Measurements from ENCODE around the gene EFR3B. TPM values are rescaled to one million over a fixed set of nuclear protein-coding genes. Genes with fewer than 3 reads are reported as not detected.

The EFR3B gene
- total RNA-seq, 1 experiment from 2014 or later: 7.0 TPM

GRCh38 chr2:25035537-25036220 lies 6.2 kb upstream of the EFR3B start:
- H2BK15ac ChIP-seq (ENCODE audit: low read depth, low read length): no peak overlapping the region
- H3K9me3 Mint-ChIP-seq: peaks cover 0 to 3% of the 10 kb centered on the region in 2 experiments; a peak in 1 of 5 replicates
- no peak overlapping the region for H3K56ac ChIP-seq (ENCODE audit: insufficient read length, low read depth, low read length)
- H3K23me2 ChIP-seq (ENCODE audit: insufficient read length, low read depth, low read length, poor library complexity, severe bottlenecking): no peaks in the 10 kb centered on the region
- no peak overlapping the region for H4K8ac ChIP-seq (replicated peaks; ENCODE audit: insufficient read length, low read depth, low read length)
- H3K4me1 ChIP-seq (ENCODE audit: insufficient read depth, low read length): no peaks in the 10 kb centered on the region
- no peak for DNase-seq
- no peaks in the 10 kb centered on the region for H3K36me3 Mint-ChIP-seq (ENCODE audit: insufficient read depth in 1 of 3, low read depth in 3 of 3)
- no peak overlapping the region for H3K27ac ChIP-seq (ENCODE audit: insufficient read length, low read depth, low read length)
- H3K79me2 ChIP-seq (ENCODE audit: insufficient read depth, low read length): no peaks in the 10 kb centered on the region
- no peaks in the 10 kb centered on the region for H4K20me1 ChIP-seq (ENCODE audit: control insufficient read depth, insufficient read depth, insufficient read length)
- no peak for TF ChIP-seq CTCF (conservative IDR thresholded peaks at IDR 0.05)
- no peak overlapping the region for H4K91ac ChIP-seq (ENCODE audit: insufficient read length, low read depth, low read length)
- H3K18ac ChIP-seq (ENCODE audit: insufficient read length, low read depth, low read length): peak overlapping the region; percentile 12
- H2BK120ac ChIP-seq (ENCODE audit: low read depth, low read length, poor library complexity, severe bottlenecking): no peak overlapping the region
- H3K4ac ChIP-seq (ENCODE audit: low read depth, low read length): no peak overlapping the region
- H3K27ac Mint-ChIP-seq: no peak overlapping the region
- H2BK5ac ChIP-seq (ENCODE audit: insufficient read length, low read length): no peak overlapping the region
- H3K23ac ChIP-seq (ENCODE audit: insufficient read length, low read depth, low read length): no peak overlapping the region
- H3K9ac ChIP-seq (ENCODE audit: extremely low read depth, insufficient read length, low read length): no peak overlapping the region
- H3K9me3 ChIP-seq (ENCODE audit: control insufficient read depth, low read depth, low read length): no peaks in the 10 kb centered on the region
- H2BK12ac ChIP-seq (ENCODE audit: insufficient read length, low read depth, low read length): no peak overlapping the region
- no peak overlapping the region for H3K4me2 ChIP-seq (ENCODE audit: insufficient read depth, insufficient read length, low read length)
- H3K27me3 Mint-ChIP-seq (ENCODE audit: low read depth): peaks cover 45% of the 10 kb centered on the region
- no CpG with 5 or more reads among the region's 12 CpGs for WGBS (ENCODE audit: extremely low coverage, insufficient read length, low lambda C conversion rate)
- H3T11ph ChIP-seq (ENCODE audit: low read length): no peak overlapping the region
- no peaks in the 10 kb centered on the region for H3K27me3 ChIP-seq (ENCODE audit: insufficient read depth, low read length)
- H2AFZ ChIP-seq (ENCODE audit: low read length): no peak overlapping the region
- H3K14ac ChIP-seq (ENCODE audit: insufficient read depth, low read length): no peak overlapping the region; the same call in 1 of the 2 replicates
- no peaks in the 10 kb centered on the region for H3K79me1 ChIP-seq (ENCODE audit: insufficient read depth, low read depth, low read length, poor library complexity, severe bottlenecking)
- no peak overlapping the region for H2AK5ac ChIP-seq (ENCODE audit: insufficient read length, low read length)
- peaks cover 4 to 7% of the 10 kb centered on the region in 2 experiments; a peak in 3 of 4 replicates for H3K4me1 Mint-ChIP-seq
- no peak overlapping the region for H4K5ac ChIP-seq (ENCODE audit: insufficient read length, low read depth, low read length)
- no peak overlapping the region for H2BK20ac ChIP-seq (ENCODE audit: low read depth, low read length, poor library complexity, severe bottlenecking)
- H3K4me3 Mint-ChIP-seq: no peak overlapping the region
